OCI-LY3 (cell line): Measurements from ENCODE around the gene ZBTB26.

Experiments
- EZH2phosphoT487 ChIP-seq: fragments of 200-600 bp; shearing (Covaris generic); IDR thresholded peaks from 2 replicates; pipeline ENCODE4 v1.6.1; 2018; ENCODE audit warnings: antibody characterized with exemption, mixed run types, low read depth
- TF ChIP-seq, protein P1 (sequence below): fragments of 200-600, 300-600 bp; sonication (generic); IDR thresholded peaks from 2 replicates; pipeline ENCODE4 v1.5.1; 2014; ENCODE audit warnings: antibody characterized with exemption, low read length, low read depth

DNA sequence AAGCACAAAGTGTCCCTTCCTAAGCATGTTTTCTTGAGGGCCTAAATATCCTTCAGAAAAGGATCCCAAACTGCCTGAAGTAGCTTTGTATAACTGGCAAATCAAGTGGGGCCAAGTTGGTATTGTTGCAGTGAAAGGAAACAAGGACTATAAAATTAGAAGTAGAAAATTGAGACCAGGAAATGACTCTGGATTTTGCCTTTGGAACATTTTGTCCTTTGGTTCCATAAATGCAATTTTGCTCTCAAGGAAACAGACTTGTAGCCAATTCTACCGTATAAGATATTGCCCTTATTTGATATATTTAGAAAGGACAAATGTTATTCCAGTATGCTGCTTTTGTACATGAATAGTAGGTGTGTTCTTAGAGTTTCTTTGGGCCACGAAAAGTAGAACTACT is 43.9 kb upstream of the ZBTB26 start:
- TF ChIP-seq, protein P1, sequence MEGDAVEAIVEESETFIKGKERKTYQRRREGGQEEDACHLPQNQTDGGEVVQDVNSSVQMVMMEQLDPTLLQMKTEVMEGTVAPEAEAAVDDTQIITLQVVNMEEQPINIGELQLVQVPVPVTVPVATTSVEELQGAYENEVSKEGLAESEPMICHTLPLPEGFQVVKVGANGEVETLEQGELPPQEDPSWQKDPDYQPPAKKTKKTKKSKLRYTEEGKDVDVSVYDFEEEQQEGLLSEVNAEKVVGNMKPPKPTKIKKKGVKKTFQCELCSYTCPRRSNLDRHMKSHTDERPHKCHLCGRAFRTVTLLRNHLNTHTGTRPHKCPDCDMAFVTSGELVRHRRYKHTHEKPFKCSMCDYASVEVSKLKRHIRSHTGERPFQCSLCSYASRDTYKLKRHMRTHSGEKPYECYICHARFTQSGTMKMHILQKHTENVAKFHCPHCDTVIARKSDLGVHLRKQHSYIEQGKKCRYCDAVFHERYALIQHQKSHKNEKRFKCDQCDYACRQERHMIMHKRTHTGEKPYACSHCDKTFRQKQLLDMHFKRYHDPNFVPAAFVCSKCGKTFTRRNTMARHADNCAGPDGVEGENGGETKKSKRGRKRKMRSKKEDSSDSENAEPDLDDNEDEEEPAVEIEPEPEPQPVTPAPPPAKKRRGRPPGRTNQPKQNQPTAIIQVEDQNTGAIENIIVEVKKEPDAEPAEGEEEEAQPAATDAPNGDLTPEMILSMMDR, result no peak
- TF ChIP-seq EZH2phosphoT487, result no peak
